Fibroblast of skin of scalp (primary cell): ENCODE results near the gene APP. TPM values are rescaled to one million over a fixed set of nuclear protein-coding genes. Genes with fewer than 3 reads are reported as not detected.
A peak's percentile ranks its signal among the peaks of the same experiment; 100 is the strongest.

Experiments used
- DNase-seq: peaks from one replicate; pipeline ENCODE4 v3.0.0-alpha.2; 2013
- polyA plus RNA-seq, 2 experiments: library from polyadenylated mRNA; unstranded; fragments of 120-200 nt; gene quantifications; one replicate each; pipeline ENCODE4 v1.2.1, GENCODE V29; 2013; ENCODE audit not compliant: insufficient read length in 2 of 2

Gene APP
- 412 TPM for polyA plus RNA-seq (2013, experiment 1 of 2; ENCODE audit: insufficient read length)
- polyA plus RNA-seq (2013, experiment 2 of 2; ENCODE audit: insufficient read length): 446 TPM

DNA sequence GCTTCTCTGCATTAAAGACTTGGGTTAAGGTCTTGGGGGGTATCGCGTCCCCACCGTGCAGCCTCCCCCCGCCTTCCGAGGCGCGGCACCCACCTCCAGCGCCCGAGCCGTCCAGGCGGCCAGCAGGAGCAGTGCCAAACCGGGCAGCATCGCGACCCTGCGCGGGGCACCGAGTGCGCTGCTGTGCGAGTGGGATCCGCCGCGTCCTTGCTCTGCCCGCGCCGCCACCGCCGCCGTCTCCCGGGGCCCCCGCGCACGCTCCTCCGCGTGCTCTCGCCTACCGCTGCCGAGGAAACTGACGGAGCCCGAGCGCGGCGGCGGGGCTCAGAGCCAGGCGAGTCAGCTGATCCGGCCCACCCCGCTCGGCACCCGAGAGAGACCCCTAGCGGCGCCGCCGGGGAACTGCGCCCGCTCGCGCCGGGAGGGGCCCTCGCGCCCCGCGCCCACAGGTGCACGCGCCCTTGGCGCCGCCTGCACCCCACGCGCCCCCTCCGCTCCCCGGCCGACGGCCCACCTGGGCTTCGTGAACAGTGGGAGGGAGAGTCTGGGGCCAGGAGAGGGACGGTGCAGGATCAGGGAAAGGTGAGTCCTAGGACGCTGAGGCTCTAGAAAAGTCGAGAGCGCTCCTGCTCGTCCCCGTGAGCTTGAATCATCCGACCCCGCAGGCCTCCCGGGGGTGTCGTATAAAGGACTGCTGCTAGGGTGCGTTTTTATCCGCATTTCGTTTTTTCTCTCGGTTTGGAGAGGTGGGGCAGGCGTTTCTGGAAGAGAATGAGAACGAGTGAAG, at the start of gene APP:
Gene APP (minus strand): TSS at position 300 of the 787 bp plus-strand sequence. CDS start 150 bp downstream, at position 150.
- peak; percentile 83 for DNase-seq

DNA sequence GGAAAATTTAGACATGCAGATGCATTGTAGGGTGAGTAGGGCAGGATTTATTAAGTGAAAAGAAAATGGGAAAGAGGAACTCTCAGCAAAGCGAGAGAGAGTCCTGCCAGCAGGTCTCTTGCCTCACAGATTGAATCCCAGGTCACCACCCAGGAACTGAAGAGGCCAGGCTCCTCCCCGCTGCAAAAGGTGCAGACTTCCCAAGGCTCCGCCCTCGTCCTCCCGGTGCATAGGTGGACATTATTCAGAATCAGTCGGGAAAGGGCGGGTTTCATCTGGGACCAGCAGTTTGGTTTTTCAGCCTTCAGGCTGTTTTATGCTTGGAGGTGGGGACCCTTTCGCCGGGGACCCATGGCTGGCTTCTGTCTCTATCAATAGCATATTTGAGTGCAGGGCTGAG, 41.6 kb upstream of the APP start:
- DNase-seq: no peak

DNA sequence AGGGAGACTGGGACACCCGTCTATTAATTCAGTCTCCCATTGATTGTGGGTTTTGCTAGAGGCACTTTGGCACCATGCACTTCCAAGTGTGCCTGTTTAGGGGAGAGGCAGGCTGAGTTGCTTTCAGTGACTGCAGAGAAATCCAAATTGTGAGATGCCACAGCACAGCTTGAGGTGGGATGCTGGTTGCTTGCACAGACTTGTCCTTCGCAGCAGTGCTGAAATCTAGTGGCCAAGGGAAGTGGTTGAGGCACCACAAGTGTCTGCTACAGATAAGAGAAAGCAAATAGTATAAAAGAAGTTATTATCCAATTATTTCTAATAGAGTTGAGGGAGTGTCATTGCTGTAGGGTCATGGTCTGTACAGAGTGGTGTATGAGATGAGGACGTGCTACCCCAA, 40.0 kb upstream of the APP start:
- no peak for DNase-seq

DNA sequence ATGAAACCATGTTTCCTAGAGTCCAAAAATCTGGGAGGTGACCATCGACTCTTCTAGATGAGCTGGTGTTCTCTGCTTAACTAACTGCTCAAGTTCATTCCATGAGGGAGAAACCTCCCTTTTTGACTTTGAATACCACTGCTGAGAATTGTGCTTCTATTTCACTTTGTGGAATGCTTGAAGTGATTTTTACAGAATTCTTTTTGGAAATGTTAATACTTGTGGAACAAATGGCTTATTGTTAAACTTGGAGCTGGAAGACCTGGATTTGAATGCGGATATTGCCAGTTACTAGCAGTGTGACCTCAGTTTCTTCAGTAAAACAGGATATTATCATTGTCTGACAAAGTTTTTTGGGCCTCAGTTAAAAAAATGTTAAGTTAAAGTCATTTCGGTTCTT, 36.5 kb upstream of the APP start:
- no peak for DNase-seq

DNA sequence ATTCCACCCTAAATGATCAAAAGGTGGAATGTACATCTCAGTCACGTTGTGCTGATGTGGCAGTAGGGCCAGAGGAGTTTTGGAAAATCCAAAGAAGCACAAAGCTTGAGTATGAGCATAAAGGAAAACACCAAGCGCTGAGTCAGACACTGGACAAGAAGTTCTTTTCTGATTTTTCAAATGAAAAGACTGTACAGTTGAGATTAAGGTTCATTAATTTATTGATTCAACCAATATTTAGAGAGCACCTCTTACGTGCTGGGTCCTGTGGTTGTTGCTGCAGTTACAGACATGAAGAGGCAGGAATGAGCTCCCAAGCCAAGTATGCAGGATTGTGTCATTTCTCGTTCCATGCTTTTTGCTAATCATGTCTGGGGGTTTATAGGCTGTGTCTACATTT, 28.9 kb upstream of the APP start:
- DNase-seq: peak; percentile 85

DNA sequence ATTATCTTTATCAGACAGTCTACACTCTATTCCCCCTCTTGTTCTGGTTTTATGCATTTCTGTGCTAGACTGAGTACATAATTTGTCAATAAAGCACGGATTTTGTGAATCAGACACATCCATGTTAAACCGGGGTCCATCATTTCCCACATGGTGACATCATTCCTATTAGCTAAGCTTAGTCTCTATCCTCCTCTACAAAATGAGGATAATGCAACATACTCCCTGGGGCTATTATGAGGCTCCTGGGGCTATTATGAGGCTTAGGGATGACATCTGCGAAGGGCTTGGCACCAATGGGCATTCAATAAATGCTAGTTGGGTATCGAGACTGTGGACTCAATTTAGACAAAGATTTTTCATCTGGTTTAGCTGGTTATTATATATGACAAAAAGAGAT, 25.1 kb upstream of the APP start:
- no peak for DNase-seq

DNA sequence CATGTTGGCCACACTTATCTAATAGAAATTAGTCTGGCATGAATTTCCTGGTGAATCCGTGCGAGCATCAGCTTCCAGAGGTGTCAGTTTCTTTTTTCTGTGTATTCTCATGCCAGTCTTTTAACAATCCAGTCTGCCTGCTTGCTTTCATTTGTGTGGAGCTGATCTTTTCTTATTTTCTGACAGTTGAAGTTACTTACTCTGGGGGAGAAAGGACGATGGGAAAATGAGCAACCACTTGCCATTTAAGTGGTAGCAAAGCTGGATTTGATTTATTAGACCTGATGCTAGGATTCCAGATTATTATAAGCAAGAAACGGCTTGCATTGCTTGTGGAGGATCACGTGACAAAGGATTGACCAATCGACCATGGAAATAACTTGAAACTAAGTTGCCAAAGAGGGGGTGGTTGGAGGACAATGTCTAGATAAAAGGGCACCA, 24.3 kb upstream of the APP start:
- DNase-seq: peak; percentile 90

DNA sequence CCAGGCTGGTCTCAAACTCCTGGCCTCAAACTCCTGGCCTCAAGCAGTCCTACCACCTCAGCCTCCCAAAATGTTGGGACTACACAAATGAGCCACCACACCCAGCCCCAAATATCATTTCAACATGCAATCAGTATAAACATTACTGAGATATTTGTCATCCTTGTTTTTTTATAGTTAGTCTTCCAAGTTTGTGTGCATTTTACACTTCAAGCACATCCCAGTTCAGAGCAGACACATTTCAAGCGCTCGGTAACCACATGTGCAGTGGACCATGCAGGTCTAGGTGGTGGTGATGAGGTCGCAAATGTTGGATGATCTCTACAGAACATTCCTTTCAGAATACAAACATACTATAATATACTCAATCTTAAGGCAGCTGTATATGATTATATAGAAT, 23.8 kb upstream of the APP start:
- DNase-seq: no peak

DNA sequence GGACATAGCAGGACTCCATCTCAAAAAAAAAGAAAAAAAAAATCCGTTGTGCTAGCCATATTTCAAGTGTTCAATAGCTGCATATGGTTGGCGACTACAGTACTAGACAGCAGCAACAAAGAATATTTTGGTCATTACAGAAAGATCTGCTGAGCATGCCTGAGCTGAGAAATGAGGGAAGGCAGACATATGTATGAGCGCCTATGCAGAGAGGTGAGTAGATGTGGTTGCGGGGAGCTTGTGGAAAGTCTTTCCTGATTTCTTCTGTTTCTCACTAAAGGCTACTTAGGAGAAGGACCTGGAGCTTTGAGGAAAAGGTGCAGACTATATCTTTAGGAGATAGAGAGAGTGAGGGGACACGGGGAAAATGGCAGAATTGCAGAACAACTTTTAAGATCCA, 21.0 kb upstream of the APP start:
- no peak for DNase-seq

DNA sequence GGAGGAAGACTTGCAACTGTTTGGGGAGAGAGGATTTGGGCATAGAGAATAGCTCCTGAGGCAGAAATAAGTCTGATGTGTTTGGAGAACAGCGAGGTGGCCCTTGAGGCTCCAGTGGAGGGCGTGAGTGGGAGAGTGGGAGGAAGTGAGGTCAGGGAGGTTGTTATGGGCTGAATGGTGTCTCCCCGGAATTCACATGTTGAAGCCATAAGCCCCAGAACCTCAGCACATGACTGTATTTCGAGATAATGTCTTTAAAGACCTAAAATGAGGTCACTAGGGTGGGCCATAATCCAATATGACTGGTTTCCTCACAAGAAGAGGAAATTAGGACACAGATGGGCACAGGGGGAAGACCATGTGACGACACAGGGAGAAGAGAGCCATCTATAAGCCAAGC, 17.9 kb upstream of the APP start:
- DNase-seq: no peak

DNA sequence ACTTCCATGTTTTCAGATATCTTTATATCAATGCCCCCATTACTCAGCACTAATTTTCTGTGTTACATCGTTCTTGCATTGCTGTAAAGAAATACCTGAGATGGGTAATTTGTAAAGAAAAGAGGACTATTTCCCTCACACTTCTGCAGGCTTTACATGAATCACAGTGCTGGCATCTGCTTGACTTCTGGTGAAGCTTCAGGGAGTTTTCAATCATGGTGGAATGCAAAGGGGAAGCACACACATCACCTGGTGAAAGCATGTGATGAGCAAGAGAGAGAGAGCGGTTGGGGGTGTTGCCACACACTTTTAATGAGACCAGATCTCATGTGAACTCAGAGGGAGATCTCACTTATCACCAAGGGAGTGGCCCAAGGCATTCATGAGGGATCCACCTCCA, 14.9 kb upstream of the APP start:
- no peak for DNase-seq

DNA sequence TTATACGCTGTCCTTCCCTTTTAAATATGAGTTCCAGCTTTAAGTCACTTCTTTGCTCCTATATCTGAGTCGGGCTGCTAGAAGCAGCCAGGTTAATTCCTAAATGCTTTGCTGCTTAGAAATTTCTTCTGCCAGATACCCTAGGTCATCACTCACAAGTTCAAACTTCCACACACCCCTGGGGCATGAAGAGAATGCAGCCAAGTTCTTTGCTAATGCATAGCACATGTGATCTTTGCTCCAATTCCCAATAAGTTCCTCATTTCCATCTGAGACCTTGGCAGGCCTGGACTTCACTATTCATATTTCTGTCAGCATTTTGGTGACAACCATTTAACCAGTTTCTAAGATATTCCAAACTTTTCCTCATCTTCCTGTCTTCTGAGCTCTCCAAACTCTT, 14.5 kb upstream of the APP start:
- peak; percentile 46 for DNase-seq

DNA sequence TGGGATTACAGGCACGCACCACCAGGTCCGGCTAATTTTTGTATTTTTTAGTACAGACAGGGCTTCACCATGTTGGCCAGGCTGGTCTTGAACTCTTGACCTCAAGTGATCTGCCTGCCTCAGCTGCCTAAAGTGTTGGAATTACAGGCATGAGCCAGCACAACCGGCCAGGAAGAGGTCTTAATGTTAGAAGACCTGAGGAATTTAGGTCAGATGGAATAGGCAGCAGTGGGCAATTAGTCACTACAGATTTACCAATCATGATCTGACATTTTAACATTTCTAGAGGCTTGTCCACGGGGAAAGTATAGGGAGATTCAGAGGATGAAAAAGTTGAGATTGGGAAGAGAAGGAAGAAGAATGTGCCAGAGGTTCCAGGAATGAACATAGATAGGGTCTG, 8.9 kb upstream of the APP start:
- peak; percentile 8 for DNase-seq

DNA sequence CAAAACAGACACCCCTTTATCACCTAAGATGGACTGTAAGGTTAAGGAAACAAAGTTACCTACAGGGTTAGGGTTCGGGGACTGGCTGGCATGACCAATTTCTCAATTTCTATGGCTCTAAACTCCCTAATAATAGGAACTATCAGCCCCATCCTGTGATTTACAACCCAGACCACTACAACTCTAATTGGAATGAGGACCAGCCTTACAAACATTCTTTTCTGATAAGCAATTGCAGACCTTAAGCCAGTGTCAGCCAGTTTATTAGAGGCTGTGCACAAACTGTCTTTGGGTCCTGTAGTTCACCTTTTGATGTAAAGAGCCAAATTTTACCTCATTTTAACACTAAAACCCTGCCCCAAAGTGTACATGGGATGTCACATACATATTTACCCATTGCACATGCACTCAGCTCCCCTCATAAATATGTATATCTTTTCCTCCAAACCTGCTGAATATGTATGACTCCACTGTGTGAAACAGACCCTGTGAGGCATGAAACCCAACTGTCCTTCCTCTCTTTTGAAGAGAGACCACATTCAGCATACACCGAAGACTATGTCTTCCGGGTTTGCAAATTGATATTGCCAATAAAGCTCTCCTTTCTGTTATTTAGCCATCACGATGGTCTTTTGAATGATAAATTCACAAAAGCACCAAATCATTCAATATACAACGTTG, 7.3 kb upstream of the APP start:
- DNase-seq: no peak

DNA sequence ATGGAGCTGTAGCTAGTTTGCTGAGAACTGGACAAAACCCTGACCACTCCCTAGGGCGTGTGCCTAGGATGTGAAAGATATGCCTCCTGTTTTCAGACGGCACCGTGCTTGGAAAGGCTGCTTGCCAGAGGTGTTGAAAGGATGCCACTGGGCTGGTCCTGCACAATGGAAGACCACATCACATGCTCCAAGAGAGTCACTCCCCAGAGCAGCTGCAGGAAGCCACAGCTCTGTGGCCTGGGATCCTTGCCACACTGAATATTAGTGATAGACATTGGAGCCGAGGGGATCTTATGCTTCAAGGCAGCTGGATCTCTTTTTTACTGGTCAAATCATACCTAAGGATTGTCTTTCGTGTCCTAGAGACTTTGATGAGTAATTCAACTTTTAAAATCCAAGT, 6.6 kb upstream of the APP start:
- DNase-seq: no peak

DNA sequence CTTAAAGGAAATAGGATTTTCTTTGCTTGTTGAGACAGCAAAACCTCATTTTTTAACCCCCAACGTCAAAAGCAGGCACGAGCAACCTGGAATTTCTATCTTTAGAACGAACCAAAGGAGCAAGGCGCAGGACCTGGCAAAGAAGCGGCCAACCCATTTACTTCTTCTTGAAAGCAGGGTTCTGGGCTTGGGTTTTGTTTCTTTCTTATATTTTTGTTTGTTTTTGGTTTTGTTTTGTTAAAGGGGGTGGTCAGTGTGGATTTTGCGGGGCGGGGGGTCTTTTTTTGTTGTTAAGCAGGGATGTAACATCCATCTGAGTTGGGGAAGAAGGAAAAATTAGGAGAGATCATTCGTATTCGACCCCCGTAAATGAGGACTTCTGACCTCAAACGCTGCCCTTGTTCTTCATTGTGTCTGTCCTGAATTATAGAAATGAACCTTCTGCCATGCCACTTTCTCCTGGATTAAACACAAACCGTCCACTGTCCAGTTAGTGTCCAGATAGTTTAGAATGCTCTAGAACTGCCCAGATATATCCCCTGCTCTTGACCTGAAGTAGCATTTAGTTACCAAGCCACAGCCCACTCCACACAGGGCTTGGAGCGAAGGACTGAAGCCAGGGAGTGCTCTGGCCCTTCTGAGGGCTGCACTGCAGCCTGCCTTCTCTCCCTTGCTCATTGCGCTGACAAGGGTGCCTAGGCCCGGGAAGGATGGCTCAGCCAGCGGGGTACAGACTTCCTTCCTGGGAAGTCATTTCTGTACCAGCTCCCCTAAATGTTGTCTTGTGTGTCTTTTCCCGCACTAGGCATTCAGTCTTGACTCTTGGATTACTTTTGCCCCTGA, 909 bp upstream of the APP start:
- no peak for DNase-seq

DNA sequence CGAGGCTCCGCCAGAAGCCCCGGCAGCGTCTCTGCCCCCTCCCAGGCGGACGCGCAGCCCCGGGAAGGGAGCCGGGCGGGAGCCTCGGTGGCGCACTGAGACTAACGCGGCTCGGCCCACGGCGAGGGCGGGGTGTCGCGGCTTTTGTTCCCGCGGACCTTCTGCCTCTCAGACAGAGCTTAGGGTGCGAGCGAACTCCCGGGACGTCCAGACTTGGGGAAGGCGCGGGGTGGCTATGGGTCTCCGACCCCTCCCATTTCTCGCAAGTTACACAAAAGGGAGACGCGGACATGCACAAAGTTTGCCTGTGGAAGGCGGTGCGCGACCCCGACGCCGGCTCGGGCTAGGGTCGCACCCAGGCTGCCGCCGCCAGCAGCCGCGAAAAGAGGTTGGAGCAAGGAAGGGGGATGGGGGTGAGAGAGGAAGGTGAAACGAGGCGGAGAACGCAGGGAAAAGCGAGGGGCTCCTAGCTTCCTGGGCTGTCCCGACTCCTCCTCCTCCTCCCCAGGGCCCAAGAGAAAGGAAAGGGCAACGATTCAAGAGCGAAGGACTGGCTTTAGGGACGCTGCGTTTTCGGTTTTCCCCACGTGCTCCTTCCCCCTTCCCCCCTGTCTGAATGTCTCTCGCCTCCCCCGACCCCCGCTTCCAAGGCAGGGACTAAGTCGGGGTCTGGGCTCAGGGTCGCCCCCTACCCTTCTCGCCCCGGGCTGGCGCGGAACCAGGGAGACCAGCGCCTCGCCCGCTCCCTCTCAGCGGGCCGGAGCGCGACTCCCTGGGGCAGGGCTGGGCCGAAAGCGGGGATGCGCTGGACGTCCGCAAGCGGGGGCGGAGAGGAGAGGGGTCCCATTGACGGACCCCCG, 729 bp downstream of the APP start:
- DNase-seq: peak; percentile 68

DNA sequence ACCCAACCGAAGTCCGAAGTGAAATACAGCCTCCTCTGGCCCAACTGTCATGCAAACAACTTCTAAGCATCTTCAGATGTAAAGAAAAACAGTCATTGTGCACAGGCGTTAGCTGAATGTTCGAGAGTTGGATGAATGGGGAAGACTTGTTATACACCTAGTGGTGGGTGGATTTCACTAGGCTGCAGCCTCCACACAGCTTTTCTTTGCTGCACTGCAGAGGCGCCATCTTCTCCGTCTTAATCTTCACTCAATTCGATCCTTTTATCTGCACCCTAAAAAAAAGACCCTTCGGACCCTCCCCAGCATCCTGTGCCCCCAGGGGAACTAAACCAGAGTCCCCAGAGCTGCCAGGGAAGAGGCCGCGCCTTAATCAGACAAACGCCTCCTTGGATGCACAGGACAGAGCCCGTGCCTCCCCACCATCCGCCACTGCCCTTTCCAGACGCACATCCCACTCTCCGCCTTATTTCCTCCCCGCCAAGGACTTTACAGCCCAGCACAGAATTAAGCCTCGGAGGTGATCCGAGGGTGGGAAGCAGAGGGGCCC, 1.4 kb downstream of the APP start:
- DNase-seq: peak; percentile 68

DNA sequence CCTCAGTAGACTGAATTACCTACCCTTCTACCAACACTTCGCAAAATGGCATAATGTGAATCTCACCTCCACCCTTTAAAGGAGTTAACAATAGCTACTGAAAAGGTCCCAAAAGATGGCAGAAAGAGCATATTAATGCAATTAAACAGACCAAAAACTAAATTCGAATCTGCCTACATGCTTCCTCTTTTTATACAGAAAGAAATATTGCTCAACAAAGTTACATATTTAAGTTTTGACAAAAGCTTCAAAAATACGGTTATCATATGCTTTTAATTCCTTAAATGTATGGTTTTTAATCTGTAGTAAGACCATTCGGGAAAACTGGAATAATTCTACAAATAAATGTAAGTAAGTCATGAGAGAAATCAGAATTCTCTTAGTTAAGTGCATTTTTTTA, 2.2 kb downstream of the APP start:
- DNase-seq: no peak

DNA sequence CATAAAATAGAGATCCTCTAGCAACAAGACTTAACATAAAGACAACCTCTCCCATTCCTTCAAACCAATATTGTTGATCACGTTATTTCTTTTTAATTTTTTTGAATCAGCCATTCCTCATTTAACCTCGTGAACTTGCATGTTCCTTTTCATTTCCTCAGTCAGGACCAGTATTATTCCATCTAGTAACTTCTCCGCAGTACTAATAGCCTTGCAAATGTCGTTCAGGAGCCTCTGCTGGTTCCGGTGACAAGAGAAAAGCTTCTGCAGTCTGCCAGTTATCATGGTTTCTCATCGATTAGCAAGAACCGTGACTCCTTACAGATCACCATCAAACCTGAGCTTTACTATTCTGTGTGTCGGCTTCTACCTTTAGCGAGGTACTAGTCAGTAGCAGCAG, 3.0 kb downstream of the APP start:
- DNase-seq: no peak

DNA sequence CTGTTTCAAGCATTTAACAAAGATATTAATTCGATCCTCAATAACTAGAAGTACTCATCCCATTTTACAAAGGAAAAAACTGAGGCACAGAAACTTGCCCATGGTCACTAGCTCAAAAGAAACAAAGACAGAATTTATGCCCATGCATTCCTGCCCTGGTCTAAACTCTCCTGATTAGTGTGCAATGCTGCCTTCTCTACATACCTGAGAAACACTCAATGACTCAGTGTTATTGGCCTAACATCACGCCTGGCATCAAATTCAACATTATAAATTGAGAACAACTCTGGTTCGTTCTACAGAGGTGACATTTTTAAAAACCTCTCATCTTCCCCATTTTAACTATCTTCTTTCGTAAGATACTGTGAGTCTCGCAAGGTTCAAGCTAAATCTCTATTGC, 5.2 kb downstream of the APP start:
- DNase-seq: no peak

DNA sequence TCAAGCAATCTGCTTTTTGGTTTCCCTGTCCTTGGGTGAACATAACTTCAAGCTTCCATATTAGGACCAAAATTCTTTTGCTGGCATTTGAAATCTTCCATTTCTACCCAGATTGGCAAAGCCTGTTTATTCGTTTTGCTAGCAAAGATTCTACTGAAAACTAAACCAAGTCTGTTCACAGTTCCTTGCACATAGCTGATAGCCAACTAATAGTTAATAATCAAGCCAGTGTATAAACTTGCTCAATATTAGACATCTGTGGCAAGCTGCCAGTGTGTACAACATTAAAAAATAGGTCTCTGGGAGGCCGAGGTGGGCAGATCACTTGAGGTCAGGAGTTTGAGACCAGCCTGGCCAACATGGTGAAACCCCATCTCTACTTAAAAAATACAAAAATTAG, 6.3 kb downstream of the APP start:
- no peak for DNase-seq
